HG02763 (cell line): ENCODE results near the gene CST3.
"Not testable (repeated sequence)": the region's sequence is repeated elsewhere in the genome, so short reads cannot be mapped to it uniquely, and the experiment has no call there.

ENCODE experiments used
- ATAC-seq: cut with Tn5 transposase; IDR thresholded peaks from one replicate; pipeline ENCODE4 v1.9.1; 2021; ENCODE audit warnings: mild to moderate bottlenecking, moderate library complexity; ENCODE audit not compliant: unreplicated experiment

CST3 gene

GRCh38 chr20:23637282-23638221 is at the start of gene CST3:
TSS of gene CST3 (minus strand) at chr20:23637955. CDS start at chr20:23637862, 93 bp downstream.
- ATAC-seq, result peak; percentile 48

GRCh38 chr20:23686046-23686750 is 48.4 kb upstream of the CST3 start:
- no peak for ATAC-seq

- not testable (repeated sequence) for ATAC-seq
Observed at GRCh38 chr20:23685529-23685896, 47.8 kb upstream of the CST3 start.

- no peak for ATAC-seq
Observed at GRCh38 chr20:23684261-23684660, 46.5 kb upstream of the CST3 start.

- no peak for ATAC-seq
Observed at GRCh38 chr20:23683807-23684206, 46.1 kb upstream of the CST3 start.

GRCh38 chr20:23683281-23683680 is 45.5 kb upstream of the CST3 start:
- no peak for ATAC-seq

- no peak for ATAC-seq
Observed at GRCh38 chr20:23680146-23680545, 42.4 kb upstream of the CST3 start.

GRCh38 chr20:23679133-23680092 is 41.7 kb upstream of the CST3 start:
- no peak for ATAC-seq

- ATAC-seq, result no peak
Observed at GRCh38 chr20:23673209-23673608, 35.5 kb upstream of the CST3 start.

- no peak for ATAC-seq
Observed at GRCh38 chr20:23672158-23672557, 34.4 kb upstream of the CST3 start.

- no peak for ATAC-seq
Observed at GRCh38 chr20:23671479-23671878, 33.7 kb upstream of the CST3 start.

- ATAC-seq, result no peak
Observed at GRCh38 chr20:23670361-23670760, 32.6 kb upstream of the CST3 start.

GRCh38 chr20:23669866-23670265 is 32.1 kb upstream of the CST3 start:
- ATAC-seq, result no peak

- ATAC-seq, result no peak
Observed at GRCh38 chr20:23669327-23669726, 31.6 kb upstream of the CST3 start.

- ATAC-seq, result peak; percentile 63
Observed at GRCh38 chr20:23668477-23668951, 30.8 kb upstream of the CST3 start.

GRCh38 chr20:23667666-23668065 is 29.9 kb upstream of the CST3 start:
- ATAC-seq, result no peak

- ATAC-seq, result no peak
Observed at GRCh38 chr20:23666698-23667097, 28.9 kb upstream of the CST3 start.

GRCh38 chr20:23666189-23666588 is 28.4 kb upstream of the CST3 start:
- ATAC-seq, result no peak

GRCh38 chr20:23664954-23665353 is 27.2 kb upstream of the CST3 start:
- no peak for ATAC-seq

- ATAC-seq, result not testable (repeated sequence)
Observed at GRCh38 chr20:23664046-23664445, 26.3 kb upstream of the CST3 start.

GRCh38 chr20:23663180-23663579 is 25.4 kb upstream of the CST3 start:
- ATAC-seq, result no peak
